ENCODE results near the gene GPER1.
"Not testable (repeated sequence)": the region's sequence is repeated elsewhere in the genome, so short reads cannot be mapped to it uniquely, and the experiment has no call there.

DNA sequence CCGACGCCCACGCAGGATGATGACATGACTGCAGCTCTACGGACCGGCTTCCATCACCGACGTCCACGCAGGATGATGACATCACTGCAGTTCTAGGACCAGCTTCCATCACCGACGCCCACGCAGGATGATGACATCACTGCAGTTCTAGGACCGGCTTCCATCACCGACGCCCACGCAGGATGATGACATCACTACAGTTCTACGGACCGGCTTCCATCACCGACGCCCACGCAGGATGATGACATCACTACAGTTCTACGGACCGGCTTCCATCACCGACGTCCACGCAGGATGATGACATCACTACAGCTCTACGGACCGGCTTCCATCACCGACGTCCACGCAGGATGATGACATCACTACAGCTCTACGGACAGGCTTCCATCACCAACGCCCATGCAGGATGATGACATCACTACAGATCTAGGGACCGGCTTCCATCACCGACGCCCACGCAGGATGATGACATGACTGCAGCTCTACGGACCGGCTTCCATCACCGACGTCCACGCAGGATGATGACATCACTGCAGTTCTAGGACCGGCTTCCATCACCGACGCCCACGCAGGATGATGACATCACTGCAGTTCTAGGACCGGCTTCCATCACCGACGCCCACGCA is 28.6 kb downstream of the GPER1 start:
- not testable (repeated sequence) for TF ChIP-seq CTCF (optimal IDR thresholded peaks at IDR 0.05 in 1 of 3, IDR thresholded peaks at IDR 0.05 in 1 of 3, conservative IDR thresholded peaks at IDR 0.05 in 1 of 3; ENCODE audit: extremely low read depth in 1 of 3, insufficient read depth in 2 of 3, low read length in 3 of 3); EZH2 (IDR thresholded peaks at IDR 0.05; ENCODE audit: low read length)
